CD4-positive, alpha-beta T cell treated with Interleukin-10 for 1 hour (primary cell): ENCODE results near the gene IGHMBP2.

Experiments used
- DNase-seq: peaks from one replicate; pipeline ENCODE4 v3.0.0-alpha.2; 2020

The IGHMBP2 gene

DNA sequence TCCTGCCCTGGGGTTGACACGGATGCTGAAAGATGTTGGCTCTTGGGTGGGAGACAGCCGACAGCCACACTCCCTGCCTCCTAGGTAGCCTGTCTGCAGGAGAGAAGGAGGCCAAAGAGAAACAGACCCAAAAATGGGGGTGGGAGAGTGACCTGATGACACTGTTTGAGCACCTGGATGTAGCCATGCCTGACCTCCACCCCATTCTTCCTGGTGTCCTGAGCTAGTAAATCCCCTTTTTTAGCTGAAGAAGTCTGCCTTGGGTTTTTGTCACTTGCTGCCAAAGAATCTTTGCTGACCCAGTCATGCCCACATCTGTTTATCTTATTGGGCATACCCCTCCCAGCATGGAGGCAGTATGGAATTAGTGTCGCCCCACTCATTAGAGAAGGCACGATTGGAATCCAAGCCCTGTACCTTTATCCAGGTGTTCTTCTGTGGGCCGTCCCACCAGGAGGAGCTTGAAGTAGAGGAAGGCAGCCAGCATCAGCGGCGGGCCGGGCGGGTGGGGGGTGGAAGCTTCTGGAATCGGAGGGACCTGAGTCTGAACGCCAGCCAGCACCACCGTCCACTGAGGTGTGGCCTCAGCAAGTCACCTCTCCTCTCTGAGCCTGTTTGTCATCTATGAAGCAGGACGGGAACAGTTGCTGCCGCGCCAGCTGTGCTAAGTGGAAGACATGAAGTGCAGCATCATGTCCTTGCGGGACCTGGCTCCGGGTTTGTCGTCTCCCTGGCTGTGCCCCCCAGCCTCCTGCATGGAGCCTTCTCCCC, 37.8 kb downstream of the IGHMBP2 start:
- no peak for DNase-seq

DNA sequence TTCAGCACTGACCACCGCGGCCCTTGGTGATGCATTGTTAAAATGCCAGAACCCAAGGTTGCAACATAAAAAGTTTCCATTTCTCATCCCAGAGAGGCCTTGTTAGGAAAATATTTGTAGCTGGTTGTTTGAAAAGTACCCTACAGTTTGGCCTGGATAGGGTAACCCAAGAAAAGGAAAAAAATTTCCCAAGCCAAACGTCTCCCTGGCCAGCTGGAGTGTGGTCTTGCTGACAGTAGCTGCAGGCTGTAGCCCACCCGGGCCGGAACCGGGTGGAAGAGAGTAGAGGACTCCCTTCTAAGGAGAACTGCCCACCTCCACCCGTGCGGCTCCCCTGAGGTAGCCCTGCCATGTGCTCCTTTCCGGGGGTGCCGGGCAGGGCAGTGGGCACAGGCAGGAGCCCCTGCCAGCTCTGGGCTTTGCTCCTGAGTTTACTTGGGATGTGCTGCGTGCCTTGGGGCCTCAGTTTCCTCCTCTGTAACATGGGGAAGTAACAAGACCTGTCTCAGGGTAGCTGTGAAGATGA, 38.5 kb downstream of the IGHMBP2 start:
- DNase-seq, result no peak

DNA sequence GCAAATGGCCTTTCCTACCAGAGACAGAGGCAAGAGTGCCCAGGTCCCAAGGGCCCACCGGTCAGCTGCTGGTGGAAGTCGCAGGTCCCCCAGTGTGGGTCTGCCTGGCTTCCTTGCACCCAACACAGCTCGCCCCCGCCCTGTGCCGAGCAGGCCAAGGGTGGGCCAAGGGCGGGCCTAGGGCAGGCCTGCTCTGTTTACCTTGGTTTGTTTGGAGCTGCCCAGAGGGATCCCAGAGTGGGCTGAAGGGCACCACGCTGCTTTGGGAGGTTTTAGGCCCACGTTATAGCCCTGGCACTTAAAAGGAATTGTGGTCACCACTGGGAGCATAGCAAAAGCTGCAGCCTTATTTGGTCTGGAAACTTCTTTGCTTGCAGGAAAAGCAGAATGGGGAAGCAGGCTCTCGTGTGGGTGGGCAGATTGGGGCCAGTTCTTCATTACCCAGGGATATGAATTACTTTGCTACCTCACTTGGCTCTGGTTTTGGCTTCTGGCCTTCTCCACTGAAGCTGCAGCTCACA, 39.1 kb downstream of the IGHMBP2 start:
- DNase-seq, result no peak

DNA sequence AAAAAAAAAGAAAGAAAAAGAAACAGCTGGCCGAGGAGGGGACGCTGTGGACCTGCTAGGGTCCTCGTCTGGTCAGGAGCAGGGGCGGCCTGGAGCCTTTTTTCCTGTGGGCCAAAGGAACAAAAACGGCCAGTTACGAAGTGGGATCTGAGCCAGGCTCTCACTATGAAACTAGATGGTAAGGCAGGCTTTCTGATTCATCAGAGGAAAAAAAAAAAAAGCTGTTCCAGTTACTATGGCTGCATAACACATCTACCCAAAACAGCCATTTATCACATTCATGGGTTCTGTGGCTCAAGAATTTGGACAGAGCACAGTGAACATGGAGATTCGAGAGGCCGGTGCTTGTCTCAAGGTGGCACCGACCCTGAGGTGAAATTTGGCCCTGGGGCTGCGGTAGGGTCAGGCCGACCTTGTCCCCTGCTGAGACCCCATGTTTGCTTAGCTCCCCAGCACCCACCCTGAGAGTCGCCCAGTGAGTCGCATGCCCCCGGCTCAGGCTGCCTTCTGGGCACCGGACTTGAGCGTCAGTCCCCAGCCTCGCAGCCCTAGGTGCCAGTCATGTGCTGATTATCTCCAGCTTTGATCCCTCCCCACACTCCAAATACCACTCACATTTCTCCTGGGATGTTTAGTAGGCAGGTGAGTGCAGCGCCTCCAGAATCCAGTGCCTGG, 42.9 kb downstream of the IGHMBP2 start:
- no peak for DNase-seq

DNA sequence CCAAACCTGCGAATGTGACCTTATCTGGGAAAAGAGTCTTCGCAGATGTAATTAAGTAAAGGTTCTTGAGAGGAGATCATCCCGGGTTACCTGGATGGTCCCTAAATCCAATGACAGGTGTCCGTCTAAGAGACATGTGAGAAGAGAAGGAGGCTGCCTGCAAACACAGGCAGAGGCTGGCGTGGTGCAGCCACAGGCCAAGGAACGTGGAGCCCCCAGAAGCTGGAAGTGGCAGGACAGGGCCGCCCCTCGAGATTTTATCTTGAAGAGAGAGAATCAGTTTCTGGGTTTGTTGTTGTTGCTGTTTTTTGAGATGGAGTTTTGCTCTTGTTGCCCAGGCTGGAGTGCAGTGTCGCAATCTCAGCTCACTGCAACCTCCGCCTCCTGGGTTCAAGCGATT, 43.5 kb downstream of the IGHMBP2 start:
- DNase-seq, result no peak

DNA sequence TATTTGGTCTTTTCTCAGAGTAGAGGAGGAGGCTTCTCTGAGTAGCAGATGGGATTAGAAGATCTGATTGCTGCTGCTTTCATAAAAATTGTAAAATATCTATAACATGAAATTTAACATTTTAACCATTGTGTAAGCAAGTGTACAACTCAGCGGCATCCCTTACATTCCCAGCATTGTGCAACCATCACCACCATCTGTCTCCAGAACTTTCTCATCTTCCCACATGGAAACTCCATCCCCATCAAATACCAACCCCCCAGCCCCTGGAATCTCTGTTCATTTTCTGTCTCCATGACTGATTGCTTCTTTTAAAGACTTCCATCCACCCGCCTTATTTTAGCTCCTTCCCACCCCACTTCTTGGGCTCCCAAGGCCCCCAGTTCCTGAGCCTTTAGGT, 44.8 kb downstream of the IGHMBP2 start:
- no peak for DNase-seq

DNA sequence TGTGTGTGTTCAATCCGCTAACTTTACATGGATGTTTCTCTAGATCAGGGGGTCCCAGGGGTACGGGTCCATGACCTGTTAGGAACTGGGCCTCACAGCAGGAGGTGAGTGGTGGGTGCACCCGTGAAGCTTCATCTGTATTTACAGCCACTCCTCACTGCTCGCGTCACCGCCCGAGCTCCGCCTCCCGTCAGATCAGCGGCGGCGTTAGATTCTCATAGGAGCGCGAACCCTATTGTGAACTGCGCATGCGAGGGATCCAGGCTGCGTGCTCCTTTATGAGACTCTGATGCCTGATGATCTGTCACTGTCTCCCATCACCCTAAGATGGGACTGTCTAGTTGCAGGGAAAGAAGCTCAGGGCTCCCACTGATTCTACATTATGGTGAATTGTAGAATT, 45.2 kb downstream of the IGHMBP2 start:
- DNase-seq, result no peak

DNA sequence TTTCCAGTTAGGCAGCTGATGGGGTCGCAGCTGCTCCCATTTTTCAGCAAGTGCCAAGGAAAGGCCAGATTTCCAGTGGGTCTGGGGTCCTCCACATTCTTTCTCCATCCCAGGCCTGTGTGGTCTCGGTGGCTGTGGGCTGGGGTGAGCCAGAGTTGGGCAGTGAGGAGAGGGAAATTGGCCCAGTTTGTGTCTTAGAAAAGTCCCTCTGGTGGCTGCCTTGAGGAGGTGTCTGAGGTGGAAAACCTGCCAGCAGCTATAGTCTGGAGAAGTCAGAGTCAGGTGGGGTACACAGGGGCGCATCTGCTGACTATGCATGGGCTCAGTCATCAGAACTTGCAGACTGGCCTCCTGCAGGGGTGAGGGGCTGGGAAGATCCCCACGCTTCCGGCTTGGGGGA, 46.6 kb downstream of the IGHMBP2 start:
- no peak for DNase-seq

DNA sequence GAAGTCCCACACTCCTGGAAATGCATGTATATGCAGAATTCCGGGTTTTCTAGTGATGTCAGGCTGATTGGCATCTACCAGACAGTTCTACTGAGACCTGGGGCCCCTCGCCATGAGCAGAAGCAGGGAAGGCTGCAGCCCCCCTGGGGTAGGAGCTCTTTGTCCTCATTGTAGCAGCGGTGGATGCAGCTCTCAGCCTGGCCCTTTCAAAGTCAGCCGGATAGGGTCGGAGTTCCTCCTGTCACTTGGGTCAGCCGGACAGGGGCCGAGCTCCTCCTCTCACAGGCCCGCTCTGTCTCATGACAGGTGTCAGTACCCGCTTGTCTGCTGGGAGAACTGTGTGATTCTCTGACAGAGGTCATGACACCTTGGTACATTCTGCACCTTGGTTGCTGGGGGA, 47.1 kb downstream of the IGHMBP2 start:
- no peak for DNase-seq

DNA sequence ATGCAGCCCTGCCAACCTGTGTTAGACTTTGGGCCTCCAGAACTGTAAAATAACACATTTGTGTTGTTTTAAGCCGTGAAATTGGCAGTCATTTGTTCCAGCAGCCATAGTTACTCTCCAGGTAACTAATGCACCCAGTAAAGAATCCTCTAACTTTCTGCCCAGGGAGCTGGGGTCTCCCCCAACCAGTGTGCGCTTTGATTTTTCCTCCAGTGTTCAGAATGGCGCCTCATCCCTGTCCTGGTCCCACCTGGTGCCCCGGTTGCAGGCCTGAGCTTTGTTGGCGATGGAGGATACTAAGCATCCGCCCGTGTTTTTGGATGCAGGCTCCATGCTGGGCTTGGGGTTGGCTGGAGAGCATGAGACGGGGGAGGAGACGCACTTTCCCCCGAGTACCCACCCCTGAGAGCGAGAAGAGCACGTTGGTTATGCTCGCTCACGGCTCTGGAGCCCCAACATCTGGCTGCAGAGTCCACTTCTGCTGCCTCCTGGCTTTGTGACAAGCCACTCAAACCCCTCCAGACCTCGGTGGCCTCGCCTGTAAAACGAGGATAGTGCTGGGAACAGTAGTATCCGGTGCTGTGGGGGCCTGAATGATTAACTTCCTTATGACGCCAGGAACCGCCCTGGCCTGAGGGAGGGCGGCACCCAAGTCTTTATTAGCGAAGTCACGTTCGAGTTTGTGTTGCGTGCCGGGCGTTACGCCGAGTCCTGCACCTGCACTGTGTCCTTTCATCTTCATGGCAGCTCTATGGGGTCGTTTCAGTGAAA, 51.3 kb downstream of the IGHMBP2 start:
- DNase-seq, result no peak

DNA sequence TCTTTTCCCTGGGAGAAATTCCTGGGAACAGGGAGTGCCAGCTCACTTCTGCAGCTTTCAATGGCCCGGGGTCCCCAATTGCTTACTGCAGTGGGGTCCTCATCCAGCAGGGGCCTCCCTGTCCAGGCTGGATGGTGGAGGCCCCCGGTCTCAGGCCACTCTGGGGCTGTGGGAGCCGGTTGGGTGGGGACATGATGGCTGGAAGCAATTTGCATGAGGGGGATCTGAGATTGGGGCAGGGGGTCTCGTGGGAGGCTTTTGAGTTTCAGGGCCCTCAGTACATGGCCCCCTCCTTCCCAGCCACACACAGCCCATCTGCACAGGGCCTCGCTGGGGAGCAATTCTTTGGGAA, 51.9 kb downstream of the IGHMBP2 start:
- no peak for DNase-seq

DNA sequence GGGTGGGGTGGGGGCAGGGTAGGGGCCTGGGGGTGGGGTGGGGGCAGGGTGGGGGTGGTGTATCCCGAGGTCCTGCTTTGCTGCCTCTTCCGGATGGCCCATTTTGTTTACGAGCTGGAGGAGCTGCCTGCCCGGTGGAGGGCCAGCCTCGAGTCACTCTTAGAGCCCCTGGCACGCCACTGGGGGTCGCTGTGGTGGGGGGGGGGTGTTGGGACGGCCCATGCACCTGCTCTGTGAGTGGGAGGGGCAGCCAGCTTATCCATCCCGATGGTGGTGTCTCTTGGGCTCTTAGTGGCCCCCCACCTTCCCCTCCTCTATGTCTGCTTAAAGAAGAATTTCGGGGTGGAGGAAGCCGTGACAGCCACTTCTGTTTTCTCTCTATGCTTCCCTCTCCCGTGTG, 52.5 kb downstream of the IGHMBP2 start:
- DNase-seq, result peak; percentile 34

DNA sequence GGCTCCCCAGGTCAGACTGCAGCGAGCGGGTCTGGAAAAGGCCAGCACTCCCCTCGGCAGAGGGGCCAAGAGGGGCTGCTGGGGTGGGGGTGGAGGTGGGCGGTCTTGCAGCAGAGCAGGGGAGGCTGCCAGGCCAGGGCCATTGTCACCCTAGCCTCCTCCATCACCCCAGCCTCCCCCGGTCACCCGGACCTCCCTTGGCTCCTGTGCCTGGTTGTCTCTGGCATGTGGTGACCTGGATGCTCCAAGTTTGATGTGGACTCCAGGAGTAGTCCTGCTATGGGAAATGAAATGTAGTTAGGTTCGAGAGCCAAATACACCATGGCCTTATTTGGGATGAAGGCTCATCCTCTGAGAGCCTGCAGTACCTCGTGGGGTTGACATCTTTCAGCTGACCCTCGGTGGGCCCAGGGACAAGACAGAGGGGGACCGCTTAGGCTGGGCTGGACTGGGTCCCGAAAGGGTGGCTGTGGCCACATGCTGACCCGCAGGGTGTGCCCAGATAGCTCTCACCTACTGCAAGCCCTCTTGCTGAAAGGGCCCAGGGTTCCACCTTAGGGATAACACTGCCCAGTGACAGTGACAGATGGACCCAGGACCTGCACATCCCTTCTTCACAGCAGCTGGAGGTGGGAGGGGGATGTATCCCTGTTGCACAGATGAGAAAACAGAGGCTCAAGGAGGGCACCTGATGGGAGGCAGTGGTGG, 53.0 kb downstream of the IGHMBP2 start:
- no peak for DNase-seq

DNA sequence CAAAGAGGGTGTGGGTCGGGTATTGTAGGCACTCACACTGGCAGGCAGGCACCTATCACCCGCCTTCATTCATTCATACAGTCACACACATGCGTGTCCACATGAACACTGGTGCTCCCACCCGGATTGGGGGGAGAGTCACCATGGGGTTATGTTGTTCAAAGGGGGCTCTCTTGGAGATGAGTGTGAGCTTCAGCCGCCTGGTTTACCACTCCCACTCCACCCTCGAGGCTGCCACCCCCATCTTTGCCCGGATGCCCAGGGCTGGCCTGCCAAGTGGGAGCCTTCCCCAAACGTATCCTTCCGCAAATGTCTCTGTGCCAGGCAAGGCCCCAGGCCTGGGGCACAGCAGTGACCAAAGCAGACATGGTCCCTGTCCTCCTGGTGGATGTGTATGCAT, 54.5 kb downstream of the IGHMBP2 start:
- no peak for DNase-seq

DNA sequence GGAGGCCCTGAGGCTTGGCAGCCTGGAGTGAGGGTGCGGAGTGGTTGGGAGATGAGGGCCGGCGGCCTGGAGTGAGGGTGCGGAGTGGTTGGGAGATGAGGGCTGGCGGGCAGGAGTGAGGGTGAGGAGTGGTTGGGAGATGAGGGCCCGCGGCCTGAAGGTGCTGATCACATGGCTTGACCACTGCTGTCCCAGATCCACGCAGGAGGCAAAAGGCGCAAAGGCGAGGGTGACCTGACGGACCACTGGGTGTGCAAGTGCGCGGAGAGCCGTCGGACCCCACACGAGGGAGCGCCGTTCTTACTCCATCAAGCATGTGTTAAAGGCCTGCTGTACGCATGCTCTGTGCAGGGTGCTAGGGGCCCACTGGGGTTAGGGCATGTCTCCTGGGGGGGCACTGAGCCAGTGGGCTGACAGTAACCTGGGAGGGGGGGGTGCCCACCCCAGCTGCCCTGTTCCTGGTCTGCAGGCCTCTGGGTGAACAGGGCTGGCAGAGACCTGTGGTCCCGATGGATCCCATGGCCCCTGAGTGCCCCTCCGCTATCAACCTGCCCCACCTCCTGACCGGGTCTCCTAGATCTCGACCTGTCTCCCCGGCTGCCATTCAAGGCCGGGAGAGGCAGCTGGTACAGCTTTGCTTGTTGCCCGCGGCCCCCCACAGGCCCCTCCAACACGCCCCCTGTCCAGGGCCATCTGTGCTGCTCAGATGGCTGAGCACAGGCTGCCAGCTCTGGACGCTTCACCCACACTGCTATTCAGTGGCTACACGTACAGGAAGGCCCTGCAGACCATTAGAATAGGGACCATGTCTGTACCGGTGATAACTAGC, 56.0 kb downstream of the IGHMBP2 start:
- no peak for DNase-seq

DNA sequence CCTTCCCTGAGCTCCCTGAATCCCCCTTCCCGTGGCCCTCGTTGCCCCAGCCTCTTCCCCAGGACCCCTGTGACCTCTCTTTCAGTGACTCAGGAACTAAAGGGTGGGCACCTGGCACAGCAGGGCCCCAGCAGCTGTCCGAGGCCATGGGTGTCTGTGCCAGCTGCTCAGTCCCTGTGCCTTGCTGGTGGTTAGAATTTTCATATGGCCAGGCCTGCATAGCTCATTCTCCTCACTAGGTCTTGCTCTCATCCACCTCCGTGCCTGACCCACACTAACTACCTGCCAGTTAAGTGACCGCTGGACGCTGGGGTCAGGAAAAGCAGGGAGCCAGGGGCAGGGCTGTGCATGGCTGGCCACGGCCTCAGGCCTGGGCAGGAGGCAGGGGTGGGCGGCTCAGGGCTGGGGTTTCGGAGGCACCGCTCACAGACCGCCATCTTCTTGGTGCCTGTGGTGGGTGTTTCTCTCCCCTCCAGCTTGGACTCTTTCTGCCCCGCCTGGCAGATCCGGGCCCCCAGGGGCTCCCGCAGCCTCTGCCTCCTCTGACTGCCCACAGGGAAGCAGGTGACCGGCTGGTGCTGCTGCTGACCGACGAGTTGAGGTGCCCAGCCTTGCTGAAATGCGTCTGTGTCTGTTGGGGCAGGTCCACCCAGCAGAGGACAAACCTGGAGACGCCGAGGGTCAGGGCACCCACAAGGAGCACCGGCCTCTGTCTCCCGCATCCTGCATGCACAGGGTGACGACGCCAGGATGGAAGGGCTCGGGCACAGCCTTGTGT, 56.8 kb downstream of the IGHMBP2 start:
- no peak for DNase-seq

DNA sequence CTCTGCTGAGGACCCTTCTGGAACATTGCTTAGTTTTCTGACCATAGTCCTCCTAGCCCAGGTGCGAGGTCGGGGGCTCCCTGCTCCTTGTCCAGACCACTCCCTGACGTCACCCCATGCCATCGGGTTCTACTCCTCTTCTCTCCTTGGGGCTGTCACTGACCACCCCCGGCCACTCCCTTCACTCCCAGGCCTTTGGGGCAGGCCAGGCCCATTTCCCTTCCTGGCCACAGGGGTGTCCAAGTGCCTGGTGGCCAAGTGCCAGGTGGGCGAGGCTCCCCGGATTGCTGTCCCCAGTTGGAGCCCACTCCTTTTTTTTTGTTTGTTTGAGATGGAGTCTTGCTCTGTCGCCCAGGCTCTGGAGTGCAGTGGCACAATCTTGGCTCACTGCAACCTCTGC, 57.6 kb downstream of the IGHMBP2 start:
- no peak for DNase-seq

DNA sequence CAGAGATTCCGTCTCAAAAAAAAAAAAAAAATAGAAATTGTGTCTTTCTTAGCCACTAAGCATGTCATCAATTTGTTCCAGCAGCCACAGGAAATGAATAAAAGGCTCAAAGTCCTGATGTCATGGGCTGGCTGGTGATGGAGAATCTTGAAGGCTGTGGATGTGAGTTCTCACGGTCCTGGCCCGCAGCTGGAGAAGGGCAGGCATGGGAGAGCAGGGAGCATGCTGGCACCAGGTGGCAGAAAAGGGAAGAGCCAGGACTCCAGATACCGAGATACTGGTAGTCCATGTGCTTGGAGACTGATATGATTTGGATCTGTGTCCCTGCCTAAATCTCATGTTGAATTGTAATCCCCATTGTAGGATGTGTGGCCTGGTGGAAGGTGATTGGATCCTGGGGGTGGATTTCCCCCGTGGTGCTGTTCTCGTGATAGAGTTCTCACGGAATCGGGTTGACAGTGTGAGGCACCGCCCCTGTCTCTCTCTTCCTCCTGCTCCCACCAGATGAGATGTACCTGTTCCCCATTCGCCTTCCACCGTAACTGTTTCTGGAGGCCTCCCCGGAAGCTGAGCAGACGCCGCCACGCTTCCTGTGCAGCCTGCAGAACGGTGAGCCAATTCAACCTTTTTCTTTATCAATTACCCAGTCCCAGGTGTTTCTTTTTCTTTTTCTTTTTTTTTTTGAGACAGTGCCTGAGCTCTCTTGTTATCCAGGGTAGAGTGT, 59.0 kb downstream of the IGHMBP2 start:
- DNase-seq, result peak; percentile 52

DNA sequence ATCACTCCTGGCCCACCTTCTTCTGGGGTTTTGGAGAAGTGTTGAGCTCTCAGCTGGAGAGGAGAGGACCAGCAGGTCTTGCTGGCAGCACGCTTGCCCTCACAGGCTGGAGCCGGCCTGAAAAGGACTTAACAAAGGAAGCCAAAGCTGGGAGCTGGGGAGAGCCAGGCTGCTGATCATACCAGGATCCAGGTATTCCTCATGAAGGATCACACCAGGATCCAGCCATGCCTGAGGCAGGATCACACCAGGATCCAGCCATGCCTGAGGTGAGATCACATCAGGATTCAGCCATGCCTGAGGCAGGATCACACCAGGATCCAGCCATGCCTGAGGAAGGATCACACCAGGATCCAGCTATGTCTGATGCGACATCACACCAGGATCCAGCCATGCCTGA, 60.1 kb downstream of the IGHMBP2 start:
- DNase-seq, result no peak
